Ovary (tissue), 9 donors: Measurements from ENCODE around the gene SULF2. TPM values are rescaled to one million over a fixed set of nuclear protein-coding genes. Genes with fewer than 3 reads are reported as not detected.

Experiments
- DNase-seq, 5 donors: peaks; one replicate each; pipeline ENCODE4 v3.0.0-alpha.2; 2019 to 2020
- H3K27ac ChIP-seq, 2 donors: fragments of 200-600 bp; one replicate each; pipeline versions ENCODE4 v1.5.1 to v1.8.0; 2019 to 2022
- H3K27me3 ChIP-seq: fragments of 200-600 bp; one replicate; pipeline ENCODE4 v1.8.0; 2022
- H3K36me3 ChIP-seq: fragments of 200-600 bp; sonication (generic); one replicate; pipeline ENCODE4 v1.5.1; 2019
- H3K4me1 ChIP-seq: one replicate; pipeline ENCODE4 v1.8.1; 2013; ENCODE audit warnings: mild to moderate bottlenecking, moderate library complexity; ENCODE audit not compliant: insufficient read depth
- H3K4me3 ChIP-seq: fragments of 200-600 bp; sonication (generic); one replicate; pipeline ENCODE4 v1.5.1; 2017
- H3K9me3 ChIP-seq, 2 donors: fragments of 200-600 bp in 1 of 2; sonication (generic) in 1 of 2; one replicate each; pipeline versions ENCODE4 v1.5.1 to v1.8.1; 2013 to 2019; ENCODE audit warnings: mild to moderate bottlenecking in 1 of 2, moderate library complexity in 1 of 2
- CTCF ChIP-seq, 3 donors: fragments of 450-650 bp in 2 of 3; fragments of 200-600 bp in 1 of 3; IDR thresholded peaks; one replicate each; pipeline versions ENCODE4 v1.5.1 to v1.8.0; 2016 to 2022; ENCODE audit warnings: antibody characterized with exemption in 3 of 3, mild to moderate bottlenecking in 1 of 3
- EP300 ChIP-seq: sonication (generic); formaldehyde crosslinking; IDR thresholded peaks from one replicate; pipeline ENCODE4 v1.6.1; 2017; ENCODE audit warnings: antibody characterized with exemption
- POLR2A ChIP-seq: fragments of 450-650 bp; IDR thresholded peaks from one replicate; pipeline ENCODE4 v1.6.1; 2017; ENCODE audit warnings: antibody characterized with exemption, mild to moderate bottlenecking, moderate library complexity
- WGBS, 3 donors: extraction: QIAGEN DNeasy Blood & Tissue Kit in 1 of 3; methylation state at CpG; one replicate each; pipeline versions ENCODE4 v1.1.5 to v1.1.7; 2013 to 2017; 5-methylcytosine and 5-hydroxymethylcytosine counted together
- intact Hi-C, 4 donors: fragments of 100-400 bp; cut with DNase I; formaldehyde crosslinking; loops; one replicate each; pipeline versions ENCODE4 v1.11.0 to v1.15.1; 2022 to 2023
- polyA plus RNA-seq, 2 donors: library from polyadenylated mRNA; stranded (reverse); fragments of 200-250 nt in 1 of 2; fragments of 350-450 nt in 1 of 2; fragmentation: Illumina TruSeq in 1 of 2; extraction: RNeasy Lipid Tissue Mini Kit (QIAGEN cat#74804) in 1 of 2; gene quantifications; one replicate each; pipeline ENCODE4 v1.2.3, GENCODE V29; 2013 to 2014
- total RNA-seq, 7 donors: library from RNA; depleted of rRNA in 2 of 7; stranded (reverse); fragments of >200 nt in 2 of 7; fragmentation: NEBNext Ultra II Directional in 3 of 7; extraction: Animal tissue kit (Norgen Biotek cat#: 25700) in 3 of 7; gene quantifications; one replicate each; pipeline versions ENCODE4 v1.1.0 to v1.2.4, GENCODE V29; 2016 to 2023
- donor health status: DM: no; HTN: no; CAD: no; lungs with moderate emphysema.
- donor health status: DM: no; HTN: no; CAD: no.
- donor health status: Bipolar disorder and iron deficiency.
- donor health status: DM: yes; HTN: yes; CAD: no.
- donor health status: DM: no; HTN: no; CAD: no.
- donor health status: DM: yes; HTN: yes; CAD: no.

SULF2 gene
- total and polyA plus RNA-seq, 9 donors = 128 to 423 (median 362) TPM

- intact Hi-C loops = no loop called here
- 9 to 33% (median 17%) methylated on average over 4 of the region's 4 CpGs for WGBS, 3 donors
- H3K36me3 ChIP-seq = no peaks in the 10 kb centered on the region
- H3K27ac ChIP-seq = no peak overlapping the region
- H3K4me1 ChIP-seq = no peaks in the 10 kb centered on the region
- H3K4me3 ChIP-seq = no peak overlapping the region
- H3K9me3 ChIP-seq = no peaks in the 10 kb centered on the region
- H3K27me3 ChIP-seq = no peaks in the 10 kb centered on the region
- no peak for DNase-seq
- TF ChIP-seq EP300 = no peak
- TF ChIP-seq CTCF (IDR thresholded peaks at IDR 0.05) = no peak
- no peak for TF ChIP-seq POLR2A
Observed at GRCh38 chr20:47638851-47639250, 146.4 kb downstream of the SULF2 start.

DNA sequence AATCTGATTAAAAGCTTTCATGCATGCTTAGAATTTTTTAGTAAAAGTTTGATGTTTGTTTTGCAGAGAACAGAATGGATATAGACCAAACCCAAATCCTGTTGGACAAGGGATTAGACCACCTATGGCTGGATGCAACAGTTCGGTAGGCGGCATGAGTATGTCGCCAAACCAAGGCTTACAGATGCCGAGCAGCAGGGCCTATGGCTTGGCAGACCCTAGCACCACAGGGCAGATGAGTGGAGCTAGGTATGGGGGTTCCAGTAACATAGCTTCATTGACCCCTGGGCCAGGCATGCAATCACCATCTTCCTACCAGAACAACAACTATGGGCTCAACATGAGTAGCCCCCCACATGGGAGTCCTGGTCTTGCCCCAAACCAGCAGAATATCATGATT is 150.0 kb downstream of the SULF2 start:
- H3K9me3 ChIP-seq = no peaks in the 10 kb centered on the region
- no peak overlapping the region for H3K4me3 ChIP-seq
- H3K27ac ChIP-seq = no peak overlapping the region
- 95 to 96% (median 95%) methylated on average over 4 of the region's 4 CpGs for WGBS, 3 donors
- no peaks in the 10 kb centered on the region for H3K36me3 ChIP-seq
- no peak for TF ChIP-seq CTCF (IDR thresholded peaks at IDR 0.05)
- no peak for TF ChIP-seq POLR2A
- TF ChIP-seq EP300 = no peak
- no peak for DNase-seq
- no peaks in the 10 kb centered on the region for H3K4me1 ChIP-seq
- intact Hi-C loops = no loop called here
- no peaks in the 10 kb centered on the region for H3K27me3 ChIP-seq

- Histone ChIP-seq H3K4me3 (no peak overlapping the region), H3K9me3 (no peaks in the 10 kb centered on the region), H3K4me1 (no peaks in the 10 kb centered on the region), H3K27me3 (no peaks in the 10 kb centered on the region), H3K27ac (no peak overlapping the region), H3K36me3 (no peaks in the 10 kb centered on the region)
- TF ChIP-seq POLR2A (no peak), EP300 (no peak), CTCF (IDR thresholded peaks at IDR 0.05) (no peak)
- intact Hi-C loops = no loop called here
- no peak for DNase-seq
Observed at GRCh38 chr20:47631078-47631477, 154.2 kb downstream of the SULF2 start.

GRCh38 chr20:47629907-47630306 is 155.4 kb downstream of the SULF2 start:
- intact Hi-C loops = loop anchor here in 2 of 4 donors (10.0 kb wide), 1 partner anchor 355 kb away; no protein-coding TSS in a partner anchor
- no peak for TF ChIP-seq CTCF (IDR thresholded peaks at IDR 0.05)
- no peak for TF ChIP-seq EP300
- no peak for TF ChIP-seq POLR2A
- no peak overlapping the region for H3K27ac ChIP-seq
- 90 to 92% (median 91%) methylated on average over 2 of the region's 2 CpGs for WGBS, 3 donors
- H3K9me3 ChIP-seq = no peaks in the 10 kb centered on the region
- H3K4me1 ChIP-seq = no peaks in the 10 kb centered on the region
- no peak overlapping the region for H3K4me3 ChIP-seq
- DNase-seq = no peak
- H3K36me3 ChIP-seq = no peaks in the 10 kb centered on the region
- H3K27me3 ChIP-seq = no peaks in the 10 kb centered on the region

GRCh38 chr20:47627540-47627939 is 157.7 kb downstream of the SULF2 start:
- Histone ChIP-seq H3K36me3 (no peaks in the 10 kb centered on the region), H3K27ac (no peak overlapping the region), H3K4me3 (no peak overlapping the region), H3K27me3 (no peaks in the 10 kb centered on the region), H3K9me3 (no peaks in the 10 kb centered on the region), H3K4me1 (no peaks in the 10 kb centered on the region)
- no peak for TF ChIP-seq POLR2A
- TF ChIP-seq EP300 = no peak
- TF ChIP-seq CTCF (IDR thresholded peaks at IDR 0.05) = no peak
- WGBS, 3 donors = 82 to 96% (median 94%) methylated on average over 4 of the region's 4 CpGs
- no peak for DNase-seq
- intact Hi-C loops = loop anchor here in 2 of 4 donors (10.0 kb wide), 1 partner anchor 353 kb away; no protein-coding TSS in a partner anchor
